ENCODE results near the gene CCNG1.
A peak's percentile ranks its signal among the peaks of the same experiment; 100 is the strongest.
"Not testable (repeated sequence)": the region's sequence is repeated elsewhere in the genome, so short reads cannot be mapped to it uniquely, and the experiment has no call there.

CCNG1 gene

GRCh38 chr5:163444526-163444925 lies 7.1 kb downstream of the CCNG1 start:
- no peak for DNase-seq (ENCODE audit: low spot score)

DNA sequence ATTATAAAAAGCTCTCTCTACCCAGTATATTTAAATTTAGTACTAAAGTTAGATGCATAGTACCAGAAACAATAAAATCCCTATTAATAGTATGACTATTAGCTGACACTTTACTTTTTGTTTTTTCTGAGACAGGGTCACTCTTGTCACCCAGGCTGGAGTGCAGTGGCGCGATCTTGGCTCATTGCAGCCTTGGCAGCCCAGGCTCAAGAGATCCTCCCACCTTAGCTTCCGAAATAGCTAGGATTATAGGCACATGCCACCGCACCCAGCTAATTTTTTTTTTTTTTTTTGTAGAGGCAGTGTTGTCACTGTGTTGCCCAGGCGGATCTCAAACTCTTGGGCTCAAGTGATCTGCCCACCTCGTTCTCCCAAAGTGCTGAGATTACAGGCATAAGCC lies 8.0 kb downstream of the CCNG1 start:
- no peak for DNase-seq (ENCODE audit: low spot score)

- no peak for DNase-seq (ENCODE audit: low spot score)
Measured at GRCh38 chr5:163447191-163447590, 9.8 kb downstream of the CCNG1 start.

DNA sequence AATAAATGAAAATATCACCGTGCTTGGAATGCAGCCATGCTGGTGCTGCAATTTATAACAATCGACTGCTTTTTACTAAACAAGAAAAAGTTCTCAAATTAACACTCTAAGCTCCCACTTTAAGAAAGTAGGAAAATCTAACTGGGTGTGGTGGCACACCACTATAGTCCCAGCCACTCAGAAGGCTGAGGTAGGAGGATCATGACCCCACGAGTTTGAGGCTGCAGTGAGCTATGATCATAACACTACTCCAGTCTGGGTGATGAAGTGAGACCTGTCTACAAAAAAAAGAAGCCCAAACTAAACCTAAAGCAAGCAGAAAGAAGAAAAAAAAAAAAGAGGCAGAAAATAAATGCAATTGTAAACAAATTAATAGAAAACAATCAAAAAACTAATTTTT lies 10.5 kb downstream of the CCNG1 start:
- DNase-seq (ENCODE audit: low spot score): no peak

- no peak for DNase-seq (ENCODE audit: low spot score)
Measured at GRCh38 chr5:163448491-163448890, 11.1 kb downstream of the CCNG1 start.

GRCh38 chr5:163451489-163451888 lies 14.1 kb downstream of the CCNG1 start:
- no peak for DNase-seq (ENCODE audit: low spot score)

DNA sequence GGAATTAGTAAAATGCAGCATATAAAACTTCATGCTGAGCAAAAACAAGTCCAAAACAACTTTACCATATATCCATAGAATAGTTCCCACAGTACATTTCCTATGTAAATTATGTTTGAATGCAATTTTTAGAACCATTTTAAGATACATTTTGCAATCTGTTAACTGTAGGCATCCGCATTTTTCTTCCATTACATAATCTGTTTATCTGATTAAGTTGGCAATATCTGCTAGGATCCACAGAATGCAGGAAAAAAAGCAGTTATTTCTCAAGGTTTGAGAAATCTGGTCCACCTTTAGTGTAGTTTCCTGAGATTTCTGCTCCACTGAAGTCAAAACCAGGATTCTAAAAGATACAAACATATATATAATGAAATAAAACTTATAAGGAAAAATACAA lies 16.3 kb downstream of the CCNG1 start:
- no peak for DNase-seq (ENCODE audit: low spot score)

- DNase-seq (ENCODE audit: low spot score): not testable (repeated sequence)
Measured at GRCh38 chr5:163455406-163455805, 18.0 kb downstream of the CCNG1 start.

- DNase-seq (ENCODE audit: low spot score): no peak
Measured at GRCh38 chr5:163456029-163456589, 18.7 kb downstream of the CCNG1 start.

GRCh38 chr5:163456840-163457239 lies 19.4 kb downstream of the CCNG1 start:
- DNase-seq (ENCODE audit: low spot score): no peak

- no peak for DNase-seq (ENCODE audit: low spot score)
Measured at GRCh38 chr5:163458778-163459385, 21.5 kb downstream of the CCNG1 start.

DNA sequence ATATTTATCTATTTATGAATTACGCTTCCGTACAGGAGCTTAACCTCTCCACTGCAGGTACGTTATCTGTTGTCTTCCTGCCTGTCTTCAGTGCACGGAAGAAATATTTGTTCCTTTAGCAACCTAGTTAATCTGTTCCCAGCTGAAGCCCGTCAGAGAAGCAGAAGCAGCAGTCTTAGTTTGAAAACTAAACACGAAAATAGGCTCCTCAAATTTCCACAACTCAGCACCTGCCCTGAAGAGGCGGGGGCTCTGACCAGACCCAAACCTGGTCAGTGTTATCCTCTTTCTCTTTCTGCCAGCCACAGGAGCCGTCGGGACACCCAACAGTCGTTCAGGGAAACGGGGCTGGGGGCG lies 22.0 kb downstream of the CCNG1 start:
- no peak for DNase-seq (ENCODE audit: low spot score)

DNA sequence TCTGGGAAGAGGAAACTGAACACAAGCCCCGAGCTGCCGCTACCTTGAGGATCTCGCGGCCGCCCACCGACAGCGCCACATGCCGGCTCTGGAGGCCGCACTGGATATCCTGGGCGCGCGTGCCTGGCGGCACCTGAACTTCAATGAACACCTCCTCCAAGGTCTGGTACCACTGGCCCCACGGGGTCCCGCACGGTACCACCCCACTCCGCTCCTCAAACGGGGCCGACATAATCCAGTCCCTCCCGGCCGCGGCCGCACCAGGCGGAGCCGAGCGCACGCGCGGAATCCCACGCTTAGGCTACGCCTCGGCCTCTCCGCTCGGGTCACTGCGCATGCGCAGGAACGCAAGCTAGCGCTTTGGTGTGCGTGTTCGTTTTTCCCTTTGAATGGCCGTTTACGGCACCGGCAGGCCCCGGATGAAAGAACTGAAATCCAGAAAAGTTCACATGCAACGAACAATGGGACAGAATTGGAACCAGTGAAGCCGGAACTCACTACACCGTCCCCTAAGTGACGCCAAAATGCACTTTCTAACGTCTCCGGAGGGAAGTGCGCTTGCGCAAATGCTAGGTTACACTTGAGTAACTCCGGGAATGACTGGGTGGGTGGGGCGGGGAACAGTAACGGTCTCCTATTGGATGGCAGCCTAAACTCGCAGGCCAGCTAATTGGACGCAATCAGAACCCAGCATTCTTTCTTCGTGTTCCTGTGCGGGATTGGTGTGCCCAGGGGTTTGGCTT lies 22.6 kb downstream of the CCNG1 start, which contains the start of gene NUDCD2:
Gene NUDCD2 (minus strand): TSS at position 284 of the 743 bp plus-strand sequence. CDS start 52 bp downstream, at position 232.
- DNase-seq (ENCODE audit: low spot score): peak; percentile 78

- DNase-seq (ENCODE audit: low spot score): no peak
Measured at GRCh38 chr5:163460562-163461171, 23.3 kb downstream of the CCNG1 start, which contains the start of gene HMMR. Gene HMMR (plus strand): TSS chr5:163460632. CDS start chr5:163460693, 61 bp downstream.

DNA sequence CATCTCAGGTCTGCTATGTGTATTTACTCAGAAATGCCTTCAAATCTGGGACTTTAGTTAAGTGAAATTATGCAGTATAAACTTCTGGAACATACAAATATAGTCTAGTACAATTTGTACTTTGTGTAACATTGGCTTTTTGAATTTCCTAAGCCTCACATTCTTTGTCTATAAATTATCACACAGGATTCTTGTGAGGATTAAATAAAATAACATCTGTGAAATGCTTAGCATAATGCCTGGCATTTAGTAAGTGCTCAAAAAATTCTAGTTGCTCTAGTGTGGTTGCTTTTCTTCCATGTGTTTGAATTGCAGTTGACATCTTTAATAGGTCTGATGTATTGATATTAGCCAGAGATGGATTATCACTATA lies 25.7 kb downstream of the CCNG1 start:
- no peak for DNase-seq (ENCODE audit: low spot score)

DNA sequence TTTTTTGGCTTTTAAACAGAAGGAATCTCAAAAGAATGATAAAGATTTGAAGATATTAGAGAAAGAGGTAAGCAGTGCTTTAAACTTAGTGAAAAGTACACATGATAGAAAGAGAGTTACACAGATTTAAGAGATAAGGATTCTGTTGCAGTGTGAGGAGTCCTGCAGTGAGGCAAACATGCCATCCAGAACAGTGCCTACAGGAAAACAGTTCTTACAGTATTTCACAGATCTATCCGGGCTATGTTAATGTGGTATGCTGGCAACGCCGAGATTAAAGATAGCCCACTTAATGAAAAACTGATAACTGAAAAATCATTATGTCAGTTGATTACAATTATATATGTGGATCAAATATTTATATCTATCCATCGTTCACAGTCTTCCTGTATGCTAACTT lies 30.3 kb downstream of the CCNG1 start:
- no peak for DNase-seq (ENCODE audit: low spot score)

DNA sequence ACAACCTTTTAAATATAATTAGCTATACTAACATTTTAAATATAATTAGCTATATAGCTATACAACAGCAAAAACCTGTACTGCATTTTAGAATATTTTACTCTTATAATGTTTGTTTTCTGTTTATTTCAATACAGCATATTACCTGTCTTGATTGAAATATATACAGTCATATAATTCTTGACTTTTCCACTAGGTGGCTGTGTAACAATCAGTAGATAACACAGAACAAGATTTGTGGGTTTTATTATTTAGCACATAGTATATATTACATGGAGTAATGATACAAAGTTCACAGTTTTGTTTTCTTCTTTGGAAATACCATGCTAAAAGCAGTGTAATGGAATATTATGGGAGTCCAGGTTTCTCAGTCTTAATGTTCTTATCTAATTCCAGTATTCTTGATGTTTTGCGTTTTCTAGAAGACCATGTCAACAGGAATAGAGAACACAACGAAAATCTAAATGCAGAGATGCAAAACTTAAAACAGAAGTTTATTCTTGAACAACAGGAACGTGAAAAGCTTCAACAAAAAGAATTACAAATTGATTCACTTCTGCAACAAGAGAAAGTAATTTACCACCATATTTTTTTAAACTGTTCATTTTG lies 36.3 kb downstream of the CCNG1 start:
- DNase-seq (ENCODE audit: low spot score): no peak

DNA sequence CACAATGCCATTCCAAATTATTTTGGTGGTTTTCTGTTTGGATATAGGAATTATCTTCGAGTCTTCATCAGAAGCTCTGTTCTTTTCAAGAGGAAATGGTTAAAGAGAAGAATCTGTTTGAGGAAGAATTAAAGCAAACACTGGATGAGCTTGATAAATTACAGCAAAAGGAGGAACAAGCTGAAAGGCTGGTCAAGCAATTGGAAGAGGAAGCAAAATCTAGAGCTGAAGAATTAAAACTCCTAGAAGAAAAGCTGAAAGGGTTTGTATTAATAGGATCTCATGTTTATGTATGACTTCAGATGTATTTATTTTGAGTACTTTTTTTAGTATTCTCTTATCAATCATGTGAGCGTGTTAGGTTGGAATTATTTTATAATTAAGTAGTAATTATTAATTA lies 38.0 kb downstream of the CCNG1 start:
- no peak for DNase-seq (ENCODE audit: low spot score)

DNA sequence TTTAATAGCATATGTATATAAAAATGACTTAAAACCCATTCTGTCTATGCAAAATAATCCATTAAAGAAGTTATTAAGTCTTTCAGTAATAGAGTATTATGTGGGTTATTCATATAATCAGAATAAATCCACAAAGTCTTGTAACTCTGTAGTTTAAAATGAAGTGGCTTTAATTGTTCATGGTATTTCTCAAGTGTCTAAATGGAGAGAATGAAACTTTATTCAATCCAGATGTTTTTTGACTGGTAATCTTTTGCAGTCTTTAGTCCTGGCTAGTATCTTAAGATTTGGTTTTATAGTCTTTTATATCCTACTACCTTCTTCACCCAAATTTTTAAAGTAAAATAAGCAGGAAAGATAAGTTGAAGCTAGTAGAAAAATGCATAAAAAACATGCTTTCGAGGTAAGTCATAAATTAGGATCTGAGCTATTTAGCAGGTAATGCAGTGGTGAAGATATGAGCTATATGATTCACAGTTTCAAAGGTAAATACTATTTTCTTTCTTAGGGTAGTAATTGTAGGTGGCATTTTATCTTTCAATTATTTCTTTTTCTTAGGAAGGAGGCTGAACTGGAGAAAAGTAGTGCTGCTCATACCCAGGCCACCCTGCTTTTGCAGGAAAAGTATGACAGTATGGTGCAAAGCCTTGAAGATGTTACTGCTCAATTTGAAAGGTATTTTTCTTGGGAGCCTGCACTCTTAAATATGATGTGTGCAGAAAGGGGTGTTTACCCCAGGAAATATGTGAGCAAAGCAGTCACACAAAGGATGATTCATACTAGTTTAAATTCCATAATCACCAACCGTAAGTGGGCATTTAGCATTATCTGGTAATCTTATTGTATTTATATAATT lies 41.0 kb downstream of the CCNG1 start:
- DNase-seq (ENCODE audit: low spot score): no peak

GRCh38 chr5:163478982-163479271 lies 41.5 kb downstream of the CCNG1 start:
- DNase-seq (ENCODE audit: low spot score): no peak

GRCh38 chr5:163489055-163489744 lies 51.8 kb downstream of the CCNG1 start:
- no peak for DNase-seq (ENCODE audit: low spot score)
